H9 (cell line): ENCODE data around the gene EVPL. TPM values are rescaled to one million over a fixed set of nuclear protein-coding genes. Genes with fewer than 3 reads are reported as not detected.

Experiments used
- DNase-seq: peaks from one replicate; pipeline ENCODE4 v3.0.0-alpha.2; 2017
- H2AFZ ChIP-seq: one replicate; pipeline ENCODE4 v1.6.1; 2013; ENCODE audit warnings: mild to moderate bottlenecking, low read length, control low read depth, moderate library complexity
- H2AK5ac ChIP-seq: 2 replicates; pipeline ENCODE4 v1.6.1; 2013; ENCODE audit warnings: low read length, control low read depth, mixed read lengths; ENCODE audit not compliant: insufficient read length
- H2BK120ac ChIP-seq: one replicate; pipeline ENCODE4 v1.6.1; 2013; ENCODE audit warnings: low read depth, mild to moderate bottlenecking, low read length, control low read depth, inconsistent platforms; ENCODE audit not compliant: poor library complexity, severe bottlenecking
- H2BK12ac ChIP-seq: 2 replicates; pipeline ENCODE4 v1.6.1; 2013; ENCODE audit warnings: low read length, control low read depth, mixed read lengths, low read depth; ENCODE audit not compliant: insufficient read length
- H2BK15ac ChIP-seq: 2 replicates; pipeline ENCODE4 v1.6.1; 2013; ENCODE audit warnings: low read depth, low read length, control low read depth
- H2BK20ac ChIP-seq: one replicate; pipeline ENCODE4 v1.6.1; 2013; ENCODE audit warnings: low read depth, mild to moderate bottlenecking, low read length, control low read depth, inconsistent platforms; ENCODE audit not compliant: poor library complexity, severe bottlenecking
- H2BK5ac ChIP-seq: 2 replicates; pipeline ENCODE4 v1.6.1; 2013; ENCODE audit warnings: low read length, control low read depth, mixed read lengths; ENCODE audit not compliant: insufficient read length
- H3K14ac ChIP-seq: 2 replicates; pipeline ENCODE4 v1.6.1; 2013; ENCODE audit warnings: low read length, control low read depth; ENCODE audit not compliant: insufficient read depth
- H3K18ac ChIP-seq: 2 replicates; pipeline ENCODE4 v1.6.1; 2013; ENCODE audit warnings: low read depth, mild to moderate bottlenecking, mixed read lengths, low read length, control low read depth; ENCODE audit not compliant: insufficient read length
- H3K23ac ChIP-seq: 2 replicates; pipeline ENCODE4 v1.6.1; 2013; ENCODE audit warnings: low read length, control low read depth, mixed read lengths, low read depth; ENCODE audit not compliant: insufficient read length
- H3K23me2 ChIP-seq: 2 replicates; pipeline ENCODE4 v1.6.1; 2013; ENCODE audit warnings: low read depth, mild to moderate bottlenecking, mixed read lengths, low read length, control low read depth; ENCODE audit not compliant: insufficient read length, poor library complexity, severe bottlenecking
- H3K27ac ChIP-seq: 2 replicates; pipeline ENCODE4 v1.5.1; 2013; ENCODE audit warnings: low read length, control low read depth, mixed read lengths, low read depth; ENCODE audit not compliant: insufficient read length
- H3K27me3 ChIP-seq: 2 replicates; pipeline ENCODE4 v1.6.1; 2013; ENCODE audit warnings: low read length, control low read depth, inconsistent platforms; ENCODE audit not compliant: insufficient read depth
- H3K4ac ChIP-seq: 2 replicates; pipeline ENCODE4 v1.6.1; 2013; ENCODE audit warnings: low read depth, mild to moderate bottlenecking, control low read depth, inconsistent platforms, low read length, moderate library complexity
- H3K4me1 ChIP-seq: 2 replicates; pipeline ENCODE4 v1.6.1; 2013; ENCODE audit warnings: low read length, control low read depth, inconsistent platforms; ENCODE audit not compliant: insufficient read depth
- H3K4me2 ChIP-seq: 2 replicates; pipeline ENCODE4 v1.6.1; 2013; ENCODE audit warnings: low read length, control low read depth, mixed read lengths; ENCODE audit not compliant: insufficient read length, insufficient read depth
- H3K56ac ChIP-seq: 2 replicates; pipeline ENCODE4 v1.6.1; 2013; ENCODE audit warnings: low read depth, mild to moderate bottlenecking, mixed read lengths, low read length, control low read depth; ENCODE audit not compliant: insufficient read length
- H3K79me1 ChIP-seq: 2 replicates; pipeline ENCODE4 v1.6.1; 2013; ENCODE audit warnings: low read depth, mild to moderate bottlenecking, moderate library complexity, low read length, control low read depth, inconsistent platforms; ENCODE audit not compliant: insufficient read depth, poor library complexity, severe bottlenecking
- H3K79me2 ChIP-seq: 2 replicates; pipeline ENCODE4 v1.6.1; 2013; ENCODE audit warnings: low read length, control low read depth, inconsistent platforms; ENCODE audit not compliant: insufficient read depth
- H3K9ac ChIP-seq: 2 replicates; pipeline ENCODE4 v1.6.1; 2013; ENCODE audit warnings: low read length, control low read depth, mixed read lengths; ENCODE audit not compliant: insufficient read length; ENCODE audit errors: extremely low read depth
- H3K9me3 ChIP-seq: one replicate; pipeline ENCODE4 v1.6.1; 2013; ENCODE audit warnings: low read depth, low read length, inconsistent platforms; ENCODE audit not compliant: control insufficient read depth
- H3T11ph ChIP-seq: one replicate; pipeline ENCODE4 v1.6.1; 2013; ENCODE audit warnings: mild to moderate bottlenecking, low read length, control low read depth, inconsistent platforms
- H4K20me1 ChIP-seq: one replicate; pipeline ENCODE4 v1.6.1; 2013; ENCODE audit not compliant: control insufficient read depth, insufficient read length, insufficient read depth
- H4K5ac ChIP-seq: 2 replicates; pipeline ENCODE4 v1.6.1; 2013; ENCODE audit warnings: low read depth, mild to moderate bottlenecking, mixed read lengths, low read length, control low read depth; ENCODE audit not compliant: insufficient read length
- H4K8ac ChIP-seq: replicated peaks from 2 replicates; pipeline ENCODE4 v1.6.1; 2013; ENCODE audit warnings: low read length, control low read depth, mixed read lengths, low read depth; ENCODE audit not compliant: insufficient read length
- H4K91ac ChIP-seq: 2 replicates; pipeline ENCODE4 v1.6.1; 2013; ENCODE audit warnings: low read depth, mild to moderate bottlenecking, moderate library complexity, mixed read lengths, low read length, control low read depth; ENCODE audit not compliant: insufficient read length
- H3K27ac Mint-ChIP-seq, 3 experiments: 2 replicates in 2 of 3; 3 replicates in 1 of 3; pipeline ENCODE4 v1.8.0; 2020 to 2021; ENCODE audit warnings: mixed read lengths in 3 of 3, mild to moderate bottlenecking in 1 of 3, moderate library complexity in 1 of 3
- H3K27me3 Mint-ChIP-seq: 2 replicates; pipeline ENCODE4 v1.8.0; 2021; ENCODE audit warnings: low read depth, mild to moderate bottlenecking, moderate library complexity, mixed read lengths
- H3K36me3 Mint-ChIP-seq, 3 experiments: 2 replicates in 2 of 3; 3 replicates in 1 of 3; pipeline ENCODE4 v1.8.0; 2020 to 2021; ENCODE audit warnings: low read depth in 3 of 3, mixed read lengths in 3 of 3; ENCODE audit not compliant: insufficient read depth in 1 of 3
- H3K4me1 Mint-ChIP-seq, 2 experiments: 2 replicates each; pipeline ENCODE4 v1.8.0; 2020; ENCODE audit warnings: mixed read lengths in 2 of 2
- H3K4me3 Mint-ChIP-seq, 2 experiments: 2 replicates in 1 of 2; 3 replicates in 1 of 2; pipeline ENCODE4 v1.8.0; 2020 to 2021; ENCODE audit warnings: mild to moderate bottlenecking in 2 of 2, mixed read lengths in 2 of 2, moderate library complexity in 1 of 2
- H3K9me3 Mint-ChIP-seq, 2 experiments: 2 replicates in 1 of 2; 3 replicates in 1 of 2; pipeline ENCODE4 v1.8.0; 2020; ENCODE audit warnings: mild to moderate bottlenecking in 2 of 2, mixed read lengths in 2 of 2, moderate library complexity in 1 of 2
- WGBS: extraction: QIAGEN DNeasy Blood & Tissue Kit; methylation state at CpG from one replicate; pipeline ENCODE4 v1.1.7; 2013; ENCODE audit warnings: missing lambda C conversion rate, low lambda C conversion rate, mixed read lengths; ENCODE audit not compliant: insufficient read length; ENCODE audit errors: extremely low coverage; 5-methylcytosine and 5-hydroxymethylcytosine counted together
- total RNA-seq: library from RNA; stranded (reverse); gene quantifications from 2 replicates; pipeline ENCODE4 v1.2.1, GENCODE V29; 2021
- TF ChIP-seq, protein P1 (sequence below): fragments of 200-600 bp; sonication (generic); conservative IDR thresholded peaks from 3 replicates; pipeline ENCODE4 v1.8.0; 2021; ENCODE audit warnings: antibody characterized with exemption, mild to moderate bottlenecking

The EVPL gene
- total RNA-seq, 1 experiment from 2014 or later, result 0.48 TPM

DNA sequence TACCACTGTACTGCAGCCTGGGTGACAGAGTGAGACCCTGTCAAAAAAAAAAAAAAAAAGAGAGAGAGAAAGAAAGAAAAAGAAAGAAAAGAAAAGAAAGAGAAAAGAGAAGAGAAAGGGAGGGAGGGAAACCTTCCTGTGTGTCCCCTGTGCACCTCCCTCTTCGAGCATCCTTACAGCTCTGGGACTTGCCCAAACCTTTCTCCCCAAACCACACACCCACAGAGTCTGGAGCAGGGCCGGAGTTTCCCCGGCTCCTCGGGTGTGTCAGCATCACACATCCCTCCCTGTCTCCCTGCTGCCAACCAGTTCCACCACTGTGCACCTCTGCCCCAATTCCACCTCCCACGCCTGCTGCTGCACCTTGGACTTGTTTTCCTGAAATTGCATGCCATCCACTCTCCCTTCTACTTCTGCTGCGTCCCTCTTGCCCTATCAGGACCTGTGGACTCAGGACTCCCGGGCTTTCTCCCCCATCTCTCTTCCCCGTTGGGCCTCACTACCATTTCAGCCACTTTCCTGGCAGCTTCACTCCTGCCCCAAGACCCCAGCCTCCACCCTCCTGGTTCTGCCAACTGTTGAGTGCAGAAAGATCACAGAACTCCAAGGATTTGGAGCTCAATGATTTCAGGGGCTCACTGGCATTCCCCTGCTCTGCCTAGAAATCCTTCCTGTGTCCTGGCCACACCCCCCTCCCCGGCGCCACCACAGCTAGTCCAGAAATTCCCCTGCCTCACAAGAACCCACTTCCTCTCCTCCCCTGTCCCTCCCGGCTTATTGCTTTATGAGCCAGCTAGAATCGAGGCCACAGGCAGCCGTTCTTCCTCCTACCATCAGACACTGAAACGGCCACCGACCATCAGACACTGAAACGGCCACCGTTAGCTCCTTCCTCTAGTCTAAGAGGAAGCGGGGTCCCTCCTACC is 30.2 kb downstream of the EVPL start:
- Mint-ChIP-seq H3K27me3 (no peaks in the 10 kb centered on the region), H3K36me3 (peaks cover 9 to 27% (median 14%) of the 10 kb centered on the region in 3 experiments; a peak in 6 of 7 replicates), H3K9me3 (no peaks in the 10 kb centered on the region), H3K4me1 (peaks cover 9 to 11% of the 10 kb centered on the region in 2 experiments; a peak in 3 of 4 replicates), H3K27ac (peak overlapping the region; percentile 24 to 61 (median 53)), H3K4me3 (no peak overlapping the region)
- Histone ChIP-seq H4K5ac (no peak overlapping the region), H4K8ac (no peak overlapping the region), H2AK5ac (no peak overlapping the region), H2BK120ac (no peak overlapping the region), H3K4me2 (no peak overlapping the region), H2BK5ac (no peak overlapping the region), H3K27ac (no peak overlapping the region), H3T11ph (no peak overlapping the region), H3K23me2 (no peaks in the 10 kb centered on the region), H4K91ac (no peak overlapping the region), H2BK20ac (no peak overlapping the region), H3K4me1 (no peaks in the 10 kb centered on the region), H4K20me1 (no peaks in the 10 kb centered on the region), H2BK15ac (no peak overlapping the region), H3K9me3 (no peaks in the 10 kb centered on the region), H3K23ac (no peak overlapping the region), H2AFZ (no peak overlapping the region), H3K79me1 (no peaks in the 10 kb centered on the region), H3K14ac (no peak overlapping the region), H3K4ac (no peak overlapping the region), H3K9ac (no peak overlapping the region), H2BK12ac (no peak overlapping the region), H3K56ac (no peak overlapping the region), H3K18ac (no peak overlapping the region), H3K27me3 (no peaks in the 10 kb centered on the region), H3K79me2 (no peaks in the 10 kb centered on the region)
- WGBS, result no CpG with 5 or more reads among the region's 18 CpGs
- TF ChIP-seq, protein P1, sequence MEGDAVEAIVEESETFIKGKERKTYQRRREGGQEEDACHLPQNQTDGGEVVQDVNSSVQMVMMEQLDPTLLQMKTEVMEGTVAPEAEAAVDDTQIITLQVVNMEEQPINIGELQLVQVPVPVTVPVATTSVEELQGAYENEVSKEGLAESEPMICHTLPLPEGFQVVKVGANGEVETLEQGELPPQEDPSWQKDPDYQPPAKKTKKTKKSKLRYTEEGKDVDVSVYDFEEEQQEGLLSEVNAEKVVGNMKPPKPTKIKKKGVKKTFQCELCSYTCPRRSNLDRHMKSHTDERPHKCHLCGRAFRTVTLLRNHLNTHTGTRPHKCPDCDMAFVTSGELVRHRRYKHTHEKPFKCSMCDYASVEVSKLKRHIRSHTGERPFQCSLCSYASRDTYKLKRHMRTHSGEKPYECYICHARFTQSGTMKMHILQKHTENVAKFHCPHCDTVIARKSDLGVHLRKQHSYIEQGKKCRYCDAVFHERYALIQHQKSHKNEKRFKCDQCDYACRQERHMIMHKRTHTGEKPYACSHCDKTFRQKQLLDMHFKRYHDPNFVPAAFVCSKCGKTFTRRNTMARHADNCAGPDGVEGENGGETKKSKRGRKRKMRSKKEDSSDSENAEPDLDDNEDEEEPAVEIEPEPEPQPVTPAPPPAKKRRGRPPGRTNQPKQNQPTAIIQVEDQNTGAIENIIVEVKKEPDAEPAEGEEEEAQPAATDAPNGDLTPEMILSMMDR, result no peak
- DNase-seq, result no peak
